MCF 10A (cell line): ENCODE results near the gene SHROOM3. TPM values are rescaled to one million over a fixed set of nuclear protein-coding genes. Genes with fewer than 3 reads are reported as not detected.

Source experiments
- BruUV-seq: library from RNA; stranded (reverse); fragments of 400-500 nt; replicated peaks from 2 replicates; lab custom pipeline; 2021; lab: Mats Ljungman, UMichigan
- CTCF ChIA-PET: fragments of 300-600 bp; sonication (Branson Sonifier 250); formaldehyde crosslinking; extraction: SDS; loops from one replicate; lab custom pipeline; 2021; ENCODE audit warnings: antibody characterized with exemption, inconsistent platforms; lab: Yijun Ruan, JAX
- POLR2A ChIA-PET: fragments of 300-600, 350-650 bp; sonication (Branson Sonifier 250); formaldehyde crosslinking; extraction: SDS; loops from one replicate; lab custom pipeline; 2020; ENCODE audit warnings: antibody characterized with exemption, inconsistent platforms; lab: Yijun Ruan, JAX
- DNase-seq: peaks from one replicate; pipeline ENCODE4 v3.0.0-alpha.2; 2018; ENCODE audit not compliant: unreplicated experiment
- H3K27ac Mint-ChIP-seq: one replicate; pipeline ENCODE4 v1.8.0; 2022; ENCODE audit warnings: mild to moderate bottlenecking, low read depth, mixed read lengths; ENCODE audit not compliant: unreplicated experiment
- H3K27me3 Mint-ChIP-seq: one replicate; pipeline ENCODE4 v1.8.0; 2022; ENCODE audit warnings: mixed read lengths; ENCODE audit not compliant: insufficient read depth, unreplicated experiment
- H3K36me3 Mint-ChIP-seq: one replicate; pipeline ENCODE4 v1.8.0; 2022; ENCODE audit warnings: mild to moderate bottlenecking, moderate library complexity, mixed read lengths; ENCODE audit not compliant: insufficient read depth, unreplicated experiment
- H3K4me1 Mint-ChIP-seq: one replicate; pipeline ENCODE4 v1.8.0; 2022; ENCODE audit warnings: mixed read lengths; ENCODE audit not compliant: insufficient read depth, unreplicated experiment
- H3K4me3 Mint-ChIP-seq: one replicate; pipeline ENCODE4 v1.8.0; 2022; ENCODE audit warnings: mild to moderate bottlenecking, moderate library complexity, mixed read lengths; ENCODE audit not compliant: unreplicated experiment
- H3K9me3 Mint-ChIP-seq: one replicate; pipeline ENCODE4 v1.8.0; 2022; ENCODE audit warnings: mixed read lengths; ENCODE audit not compliant: unreplicated experiment
- CTCF ChIP-seq: fragments of 200-600 bp; IDR thresholded peaks from one replicate; pipeline ENCODE4 v1.8.0; 2022; ENCODE audit warnings: antibody characterized with exemption, mild to moderate bottlenecking; ENCODE audit not compliant: unreplicated experiment
- intact Hi-C: fragments of 100-400 bp; cut with micrococcal nuclease; formaldehyde crosslinking; loops from 2 replicates; pipeline ENCODE4 v1.14.1; 2022
- total RNA-seq: library from RNA; stranded (reverse); gene quantifications from 2 replicates; pipeline ENCODE4 v1.2.3, GENCODE V29; 2022

Gene SHROOM3
- total RNA-seq, 1 experiment from 2014 or later = 20.7 TPM

GRCh38 chr4:76780781-76781697, 346.0 kb downstream of the SHROOM3 start:
- Mint-ChIP-seq H3K36me3 (peaks cover 17% of the 10 kb centered on the region), H3K27me3 (no peaks in the 10 kb centered on the region), H3K9me3 (peaks cover 8% of the 10 kb centered on the region), H3K4me1 (peaks cover 28% of the 10 kb centered on the region), H3K27ac (peak overlapping the region; percentile 99), H3K4me3 (no peak overlapping the region)
- BruUV-seq = TSS peak; percentile 92
- POLR2A ChIA-PET = interaction anchor here (0.6 to 2.9 kb wide), 8 partner anchors 15 to 226 kb away, joined by 3 to 36 read pairs (median 4); partner anchors contain the start of gene SEPTIN11
- intact Hi-C loops = no loop called here
- peak; percentile 28 for DNase-seq
- CTCF ChIA-PET = interaction anchor here (0.6 to 0.7 kb wide), 2 partner anchors 10 to 138 kb away, joined by 4 to 7 read pairs; no protein-coding TSS in a partner anchor
- no peak for TF ChIP-seq CTCF

GRCh38 chr4:76781698-76782595, 346.9 kb downstream of the SHROOM3 start:
- intact Hi-C loops = loop anchor here (1.0 kb wide), 1 partner anchor 167 kb away; the partner anchor contains the start of gene SEPTIN11
- Mint-ChIP-seq H3K4me3 (peak overlapping the region; percentile 62), H3K36me3 (peaks cover 22% of the 10 kb centered on the region), H3K4me1 (peaks cover 28% of the 10 kb centered on the region), H3K27me3 (no peaks in the 10 kb centered on the region), H3K9me3 (peaks cover 2% of the 10 kb centered on the region), H3K27ac (peak overlapping the region; percentile 99)
- ChIA-PET CTCF (interaction anchor here (0.6 kb wide), 1 partner anchor 1089 kb away, joined by 3 read pairs; no protein-coding TSS in a partner anchor), POLR2A (interaction anchor here (0.7 to 2.9 kb wide), 13 partner anchors 10 to 292 kb away, joined by 3 to 36 read pairs (median 4); partner anchors contain the start of genes SEPTIN11 and SOWAHB)
- DNase-seq = peak; percentile 98
- BruUV-seq = no TSS peak
- TF ChIP-seq CTCF = no peak

- Mint-ChIP-seq H3K36me3 (peaks cover 23% of the 10 kb centered on the region), H3K4me3 (peak overlapping the region; percentile 62), H3K27me3 (no peaks in the 10 kb centered on the region), H3K9me3 (no peaks in the 10 kb centered on the region), H3K4me1 (peaks cover 28% of the 10 kb centered on the region), H3K27ac (peak overlapping the region; percentile 99)
- BruUV-seq = no TSS peak
- intact Hi-C loops = loop anchor here (1.0 kb wide), 1 partner anchor 166 kb away; the partner anchor contains the start of gene SEPTIN11
- peak; percentile 42 for DNase-seq
- TF ChIP-seq CTCF = no peak
- ChIA-PET CTCF (interaction anchor here (0.6 to 0.7 kb wide), 2 partner anchors 271 to 1088 kb away, joined by 3 read pairs; no protein-coding TSS in a partner anchor), POLR2A (interaction anchor here (1.0 to 2.9 kb wide), 9 partner anchors 9 to 291 kb away, joined by 3 to 36 read pairs (median 4); partner anchors contain the start of genes SEPTIN11 and SOWAHB)
Measured at GRCh38 chr4:76782837-76783236, 347.8 kb downstream of the SHROOM3 start.
